Endothelial cell of umbilical vein (primary cell): ENCODE results near the gene BCL2. TPM values are rescaled to one million over a fixed set of nuclear protein-coding genes. Genes with fewer than 3 reads are reported as not detected.

Source experiments
- BruUV-seq: library from RNA; stranded (reverse); fragments of 400-500 nt; replicated peaks from 2 replicates; lab custom pipeline; 2021; lab: Mats Ljungman, UMichigan
- CTCF ChIA-PET: fragments of 300-600, 350-600 bp; sonication (Branson Sonifier 250); formaldehyde crosslinking; loops from one replicate; lab custom pipeline; 2021; ENCODE audit warnings: antibody characterized with exemption, inconsistent platforms; lab: Charles Lee
- POLR2A ChIA-PET: fragments of 300-600, 350-600 bp; sonication (Branson Sonifier 250); formaldehyde crosslinking; loops from one replicate; lab custom pipeline; 2021; ENCODE audit warnings: antibody characterized with exemption, inconsistent platforms; lab: Charles Lee
- DNase-seq: peaks from one replicate; pipeline ENCODE4 v3.0.0-alpha.2; 2011; ENCODE audit warnings: low read depth, low spot score
- FAIRE-seq: peaks from 2 replicates; lab custom pipeline; 2011; peaks lifted over from hg19 to GRCh38; lab: Jason Lieb, UNC
- H2AFZ ChIP-seq: 2 replicates; pipeline ENCODE4 v1.6.0; 2012; ENCODE audit warnings: low read depth, low read length, control low read depth, inconsistent platforms
- H3K27ac ChIP-seq: 2 replicates; pipeline ENCODE4 v1.5.1; 2011; ENCODE audit warnings: low read depth, mild to moderate bottlenecking, control low read depth, low read length, moderate library complexity; ENCODE audit not compliant: insufficient read depth
- H3K27me3 ChIP-seq, 2 experiments: 2 replicates each; pipeline versions ENCODE4 v1.6.0 to v1.6.1; 2011; ENCODE audit warnings: low read length in 2 of 2, mixed read lengths in 1 of 2; ENCODE audit not compliant: control insufficient read depth in 2 of 2, insufficient read depth in 2 of 2
- H3K36me3 ChIP-seq, 2 experiments: 2 replicates in 1 of 2; 3 replicates in 1 of 2; pipeline ENCODE4 v1.5.1; 2011; ENCODE audit warnings: low read length in 2 of 2, mild to moderate bottlenecking in 1 of 2, moderate library complexity in 1 of 2; ENCODE audit not compliant: control insufficient read depth in 2 of 2, insufficient read depth in 2 of 2; ENCODE audit errors: extremely low read depth in 1 of 2
- H3K4me1 ChIP-seq: 3 replicates; pipeline ENCODE4 v1.5.1; 2011; ENCODE audit warnings: mild to moderate bottlenecking, low read length; ENCODE audit not compliant: control insufficient read depth, insufficient read depth; ENCODE audit errors: extremely low read depth
- H3K4me2 ChIP-seq: 2 replicates; pipeline ENCODE4 v1.6.1; 2011; ENCODE audit warnings: low read length, control low read depth, mixed read lengths; ENCODE audit not compliant: insufficient read depth
- H3K4me3 ChIP-seq, 3 experiments: fragments of 200-600 bp in 1 of 3; sonication (generic), shearing (Covaris generic) in 1 of 3; replicated peaks in 1 of 3; 2 replicates each; pipeline ENCODE4 v1.5.1; 2011 to 2016; ENCODE audit warnings: control low read depth in 3 of 3, low read length in 3 of 3, mild to moderate bottlenecking in 2 of 3, inconsistent platforms in 1 of 3, low read depth in 1 of 3, moderate library complexity in 1 of 3; ENCODE audit not compliant: insufficient read depth in 1 of 3
- H3K79me2 ChIP-seq: 2 replicates; pipeline ENCODE4 v1.6.0; 2012; ENCODE audit warnings: low read length, inconsistent platforms; ENCODE audit not compliant: control insufficient read depth, insufficient read depth
- H3K9ac ChIP-seq: replicated peaks from 2 replicates; pipeline ENCODE3; 2011; ENCODE audit warnings: low read length, control low read depth; ENCODE audit not compliant: insufficient read depth; ENCODE audit errors: extremely low read depth
- H3K9me1 ChIP-seq: replicated peaks from 3 replicates; pipeline ENCODE4 v1.6.0; 2011; ENCODE audit warnings: mild to moderate bottlenecking, low read length; ENCODE audit not compliant: control insufficient read depth, insufficient read depth; ENCODE audit errors: extremely low read depth
- H3K9me3 ChIP-seq: replicated peaks from 2 replicates; pipeline ENCODE4 v1.5.1; 2012; ENCODE audit warnings: low read length, inconsistent platforms; ENCODE audit not compliant: control insufficient read depth, insufficient read depth
- H4K20me1 ChIP-seq: replicated peaks from 2 replicates; pipeline ENCODE3; 2011; ENCODE audit warnings: mild to moderate bottlenecking, low read length; ENCODE audit not compliant: control insufficient read depth, insufficient read depth; ENCODE audit errors: extremely low read depth
- CTCF ChIP-seq, 2 donors: IDR thresholded peaks; 1 replicate in 1 of 2; 2 replicates in 1 of 2; pipeline ENCODE4 v1.5.1; 2011; ENCODE audit warnings: low read length in 2 of 2, mild to moderate bottlenecking in 2 of 2, moderate library complexity in 2 of 2, control low read depth in 1 of 2, inconsistent platforms in 1 of 2, low read depth in 1 of 2; ENCODE audit not compliant: insufficient read depth in 1 of 2; ENCODE audit errors: extremely low read depth in 1 of 2
- EZH2 ChIP-seq: IDR thresholded peaks from 2 replicates; pipeline ENCODE4 v1.6.1; 2012; ENCODE audit warnings: borderline replicate concordance, low read depth, mild to moderate bottlenecking, moderate library complexity, low read length, inconsistent platforms; ENCODE audit not compliant: severe bottlenecking
- FOS ChIP-seq: IDR thresholded peaks from 2 replicates; pipeline ENCODE4 v1.6.1; 2011; ENCODE audit warnings: mild to moderate bottlenecking, low read length, moderate library complexity, borderline replicate concordance; ENCODE audit not compliant: insufficient read depth
- GATA2 ChIP-seq: IDR thresholded peaks from 2 replicates; pipeline ENCODE4 v1.7.0; 2011; ENCODE audit warnings: low read depth, mild to moderate bottlenecking, moderate library complexity, mixed read lengths, low read length; ENCODE audit not compliant: insufficient read length, insufficient read depth
- JUN ChIP-seq: IDR thresholded peaks from 2 replicates; pipeline ENCODE4 v1.6.1; 2011; ENCODE audit warnings: borderline replicate concordance, low read depth; ENCODE audit not compliant: insufficient read length, insufficient read depth
- MYC ChIP-seq: IDR thresholded peaks from one replicate; pipeline ENCODE4 v1.6.1; 2011; ENCODE audit warnings: mild to moderate bottlenecking, low read depth, low read length
- POLR2A ChIP-seq: IDR thresholded peaks from 2 replicates; pipeline ENCODE4 v1.6.1; 2012; ENCODE audit warnings: low read depth, mild to moderate bottlenecking, control low read depth, low read length
- POLR2AphosphoS5 ChIP-seq: IDR thresholded peaks from 2 replicates; pipeline ENCODE4 v1.6.1; 2012; ENCODE audit warnings: low read depth, mild to moderate bottlenecking, control low read depth, low read length, moderate library complexity; ENCODE audit not compliant: insufficient read depth
- dilution Hi-C: fragments of 300-500 bp; cut with MboI; formaldehyde crosslinking; loops from one replicate; pipeline ENCODE4 v1.15.0; 2019; ENCODE audit warnings: low sequenced_read_pairs; ENCODE audit not compliant: extremely low pct_ligation_motif_present
- intact Hi-C: fragments of 100-400 bp; cut with micrococcal nuclease; formaldehyde crosslinking; loops from one replicate; pipeline ENCODE4 v1.10.0; 2022
- polyA plus RNA-seq, 4 experiments: library from polyadenylated mRNA; depleted of rRNA in 3 of 4; stranded (reverse) in 3 of 4; unstranded in 1 of 4; fragments of >200 nt; gene quantifications; 2 replicates each; pipeline versions ENCODE4 v1.2.1 to v1.2.3, GENCODE V29; 2011 to 2012; ENCODE audit warnings: missing spikeins in 1 of 4
- total RNA-seq: library from RNA; stranded (reverse); gene quantifications from 2 replicates; pipeline ENCODE4 v1.2.3, GENCODE V29; 2021
- TF ChIP-seq, protein P1 (sequence below): IDR thresholded peaks from 2 replicates; pipeline ENCODE4 v1.6.1; 2011; ENCODE audit not compliant: insufficient read depth, insufficient read length

Gene BCL2
- total and polyA plus RNA-seq, 2 donors (not counting 3 experiments of a cell fraction or from before 2014, with no cell fraction given): 0.35 to 5.0 TPM

DNA sequence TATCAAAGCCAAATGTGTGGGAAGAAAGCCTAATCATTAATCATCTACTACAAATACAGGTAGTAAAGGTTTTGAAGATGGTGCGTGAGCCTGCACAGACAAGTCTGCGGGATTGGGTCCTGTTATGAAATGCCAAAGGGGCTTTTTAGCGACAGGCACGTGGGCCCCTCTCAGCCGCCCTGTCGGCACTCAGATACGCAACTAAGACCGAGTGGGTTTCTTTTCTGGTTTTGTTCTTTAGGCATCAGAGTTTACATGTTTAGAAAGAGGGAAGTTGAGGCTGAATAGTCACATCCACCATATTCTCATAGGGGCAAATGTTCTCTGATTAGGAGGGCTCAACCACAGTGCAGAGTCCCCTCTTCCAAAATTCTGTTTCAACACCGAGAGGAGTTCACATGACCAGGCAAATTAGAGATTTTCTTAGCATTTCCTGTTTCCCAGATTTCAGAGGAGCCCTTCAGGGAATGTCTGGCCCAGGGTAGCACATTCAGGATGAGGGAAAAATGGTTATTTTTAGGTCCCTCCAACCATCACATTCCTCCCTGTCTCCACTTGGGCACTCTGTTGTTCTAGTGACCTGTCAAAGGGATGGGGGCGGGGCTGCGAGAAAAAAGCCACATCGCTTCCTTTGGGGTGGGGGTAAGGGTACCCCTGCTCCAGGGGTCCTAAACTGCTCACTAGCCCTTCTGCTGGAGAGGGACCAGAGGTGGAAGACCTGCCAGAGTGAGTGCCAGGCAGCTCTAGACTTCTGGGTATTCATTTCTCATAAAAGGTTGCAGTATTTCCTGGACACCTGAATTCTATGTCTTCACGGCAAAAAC is 159.2 kb downstream of the BCL2 start:
- Histone ChIP-seq H3K9me1 (no peaks in the 10 kb centered on the region), H3K4me1 (peaks cover 4% of the 10 kb centered on the region), H3K79me2 (no peaks in the 10 kb centered on the region), H3K36me3 (no peaks in the 10 kb centered on the region), H3K9me3 (no peaks in the 10 kb centered on the region), H3K27ac (no peak overlapping the region), H3K4me3 (no peak overlapping the region), H3K4me2 (no peak overlapping the region), H3K27me3 (peaks cover 0 to 3% of the 10 kb centered on the region in 2 experiments), H4K20me1 (no peaks in the 10 kb centered on the region), H2AFZ (no peak overlapping the region), H3K9ac (no peak overlapping the region)
- intact Hi-C loops: no loop called here
- dilution Hi-C loops: no loop called here
- ChIA-PET POLR2A (no interaction called here), CTCF (interaction anchor here (1.7 kb wide), 1 partner anchor 144 kb away, joined by 4 read pairs; no protein-coding TSS in a partner anchor)
- FAIRE-seq (no peak), DNase-seq (no peak)
- TF ChIP-seq GATA2: no peak
- TF ChIP-seq EZH2: no peak
- TF ChIP-seq FOS: no peak
- TF ChIP-seq POLR2A: no peak
- BruUV-seq: no TSS peak

GRCh38 chr18:63159590-63159989 is 160.0 kb downstream of the BCL2 start:
- no peaks in the 10 kb centered on the region for H3K36me3 ChIP-seq
- no peaks in the 10 kb centered on the region for H3K9me3 ChIP-seq
- ChIA-PET CTCF (no interaction called here), POLR2A (no interaction called here)
- TF ChIP-seq, protein P1, sequence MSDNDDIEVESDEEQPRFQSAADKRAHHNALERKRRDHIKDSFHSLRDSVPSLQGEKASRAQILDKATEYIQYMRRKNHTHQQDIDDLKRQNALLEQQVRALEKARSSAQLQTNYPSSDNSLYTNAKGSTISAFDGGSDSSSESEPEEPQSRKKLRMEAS: no peak
- TF ChIP-seq POLR2A (no peak), JUN (no peak), MYC (no peak), FOS (no peak), EZH2 (no peak), GATA2 (no peak), CTCF (IDR thresholded peaks at IDR 0.05; ENCODE audit: extremely low read depth in 1 of 2, insufficient read depth in 1 of 2, low read depth in 1 of 2, low read length in 2 of 2) (no peak), POLR2AphosphoS5 (no peak)
- H3K9ac ChIP-seq: no peak overlapping the region
- peaks cover 4% of the 10 kb centered on the region for H3K4me1 ChIP-seq
- H3K9me1 ChIP-seq: no peaks in the 10 kb centered on the region
- intact Hi-C loops: no loop called here
- H4K20me1 ChIP-seq: no peaks in the 10 kb centered on the region
- H3K27ac ChIP-seq: no peak overlapping the region
- DNase-seq: no peak
- H2AFZ ChIP-seq: no peak overlapping the region
- dilution Hi-C loops: no loop called here
- BruUV-seq: no TSS peak
- peaks cover 0 to 3% of the 10 kb centered on the region in 2 experiments for H3K27me3 ChIP-seq
- H3K4me3 ChIP-seq: no peak overlapping the region
- no peak overlapping the region for H3K4me2 ChIP-seq
- FAIRE-seq: no peak
- no peaks in the 10 kb centered on the region for H3K79me2 ChIP-seq
